ENCODE results near the gene LRRC73. TPM values are rescaled to one million over a fixed set of nuclear protein-coding genes. Genes with fewer than 3 reads are reported as not detected.

The LRRC73 gene
- total RNA-seq, 1 experiment from 2014 or later: 0.58 TPM

- TF ChIP-seq EZH2 (IDR thresholded peaks at IDR 0.05; ENCODE audit: borderline replicate concordance, low read depth, low read length, poor library complexity, severe bottlenecking): no peak
- TF ChIP-seq CTCF (conservative IDR thresholded peaks at IDR 0.05; ENCODE audit: low read depth, low read length): no peak
- intact Hi-C loops (cut with micrococcal nuclease; ENCODE audit: unreplicated experiment): no loop called here
- H3K4me3 ChIP-seq (ENCODE audit: low read depth, low read length, poor library complexity, severe bottlenecking): no peak overlapping the region
- no TSS peak for BruUV-seq (replicated peaks)
- no peak for DNase-seq (ENCODE audit: low spot score)
- CTCF ChIA-PET: no interaction called here
- H3K36me3 ChIP-seq (ENCODE audit: insufficient read depth, low read length, poor library complexity, severe bottlenecking): peaks cover 33% of the 10 kb centered on the region
- H3K27me3 ChIP-seq (replicated peaks; ENCODE audit: insufficient read depth, low read depth, low read length, poor library complexity): no peaks in the 10 kb centered on the region
- POLR2A ChIA-PET (ENCODE audit: low non-redundant PET): no interaction called here
- H3K27ac ChIP-seq (ENCODE audit: low read depth, low read length, poor library complexity, severe bottlenecking): no peak overlapping the region
- H3K9me3 ChIP-seq (ENCODE audit: low read depth, low read length, poor library complexity, severe bottlenecking): no peaks in the 10 kb centered on the region
- peaks cover 22% of the 10 kb centered on the region for H3K4me1 ChIP-seq (ENCODE audit: insufficient read depth, low read length, poor library complexity, severe bottlenecking)
Observed at GRCh38 chr6:43497689-43498088, 12.5 kb downstream of the LRRC73 start.

- intact Hi-C loops (cut with micrococcal nuclease; ENCODE audit: unreplicated experiment): no loop called here
- Histone ChIP-seq H3K9me3 (ENCODE audit: low read depth, low read length, poor library complexity, severe bottlenecking) (no peaks in the 10 kb centered on the region), H3K27ac (ENCODE audit: low read depth, low read length, poor library complexity, severe bottlenecking) (no peak overlapping the region), H3K4me1 (ENCODE audit: insufficient read depth, low read length, poor library complexity, severe bottlenecking) (peaks cover 28% of the 10 kb centered on the region), H3K4me3 (ENCODE audit: low read depth, low read length, poor library complexity, severe bottlenecking) (no peak overlapping the region), H3K36me3 (ENCODE audit: insufficient read depth, low read length, poor library complexity, severe bottlenecking) (peaks cover 30% of the 10 kb centered on the region), H3K27me3 (replicated peaks; ENCODE audit: insufficient read depth, low read depth, low read length, poor library complexity) (no peaks in the 10 kb centered on the region)
- no peak for DNase-seq (ENCODE audit: low spot score)
- ChIA-PET POLR2A (ENCODE audit: low non-redundant PET) (interaction anchor here (0.6 kb wide), 1 partner anchor 231 kb away, joined by 7 read pairs; no protein-coding TSS in a partner anchor), CTCF (no interaction called here)
- TF ChIP-seq CTCF (conservative IDR thresholded peaks at IDR 0.05; ENCODE audit: low read depth, low read length) (no peak), EZH2 (IDR thresholded peaks at IDR 0.05; ENCODE audit: borderline replicate concordance, low read depth, low read length, poor library complexity, severe bottlenecking) (no peak)
- BruUV-seq (replicated peaks): no TSS peak
Observed at GRCh38 chr6:43497129-43497396, 13.1 kb downstream of the LRRC73 start.

- no peak overlapping the region for H3K4me3 ChIP-seq (ENCODE audit: low read depth, low read length, poor library complexity, severe bottlenecking)
- peaks cover 33% of the 10 kb centered on the region for H3K4me1 ChIP-seq (ENCODE audit: insufficient read depth, low read length, poor library complexity, severe bottlenecking)
- CTCF ChIA-PET: interaction anchor here (0.6 kb wide), 1 partner anchor 44 kb away, joined by 3 read pairs; no protein-coding TSS in a partner anchor
- no peak overlapping the region for H3K27ac ChIP-seq (ENCODE audit: low read depth, low read length, poor library complexity, severe bottlenecking)
- TF ChIP-seq EZH2 (IDR thresholded peaks at IDR 0.05; ENCODE audit: borderline replicate concordance, low read depth, low read length, poor library complexity, severe bottlenecking) (no peak), CTCF (conservative IDR thresholded peaks at IDR 0.05; ENCODE audit: low read depth, low read length) (peak; percentile 42)
- BruUV-seq (replicated peaks): no TSS peak
- no peak for DNase-seq (ENCODE audit: low spot score)
- intact Hi-C loops (cut with micrococcal nuclease; ENCODE audit: unreplicated experiment): no loop called here
- H3K27me3 ChIP-seq (replicated peaks; ENCODE audit: insufficient read depth, low read depth, low read length, poor library complexity): no peaks in the 10 kb centered on the region
- H3K9me3 ChIP-seq (ENCODE audit: low read depth, low read length, poor library complexity, severe bottlenecking): no peaks in the 10 kb centered on the region
- POLR2A ChIA-PET (ENCODE audit: low non-redundant PET): interaction anchor here (0.6 kb wide), 1 partner anchor 230 kb away, joined by 7 read pairs; no protein-coding TSS in a partner anchor
- H3K36me3 ChIP-seq (ENCODE audit: insufficient read depth, low read length, poor library complexity, severe bottlenecking): peaks cover 29% of the 10 kb centered on the region
Observed at GRCh38 chr6:43496370-43497128, 13.6 kb downstream of the LRRC73 start.

Data from A673 (cell line).